Activated gamma-delta T cell (primary cell): ENCODE data around the gene FLT1.

Source experiments
- DNase-seq: peaks from one replicate; lab custom pipeline; 2025; lab: John Stamatoyannopoulos, UW

The FLT1 gene

DNA sequence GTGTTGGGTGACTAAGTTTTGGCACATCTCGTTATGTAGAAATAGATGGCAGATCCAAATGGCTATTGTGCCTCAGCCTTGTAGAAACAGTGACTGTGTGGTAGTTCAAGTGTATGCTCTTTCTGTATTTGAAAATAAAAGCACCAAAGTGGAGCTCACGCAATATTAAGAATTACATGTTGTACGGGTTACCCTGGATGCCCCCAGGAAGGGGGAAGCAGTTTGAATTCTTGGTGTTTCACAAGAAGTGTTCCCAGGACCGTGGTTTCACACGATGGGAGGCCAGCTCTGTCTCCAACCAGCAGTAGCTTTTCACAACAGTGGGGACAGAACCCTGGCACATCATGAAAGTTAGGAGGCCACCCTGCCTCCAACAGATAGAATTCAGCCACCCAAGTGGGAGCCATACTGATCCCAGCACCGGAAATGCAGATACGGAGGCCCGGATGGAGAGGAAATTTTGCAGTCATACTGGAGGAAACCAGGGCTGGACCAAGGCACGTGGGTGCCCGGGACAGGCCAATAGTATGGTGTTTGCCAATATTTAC, 8.9 kb downstream of the FLT1 start:
- DNase-seq = no peak

DNA sequence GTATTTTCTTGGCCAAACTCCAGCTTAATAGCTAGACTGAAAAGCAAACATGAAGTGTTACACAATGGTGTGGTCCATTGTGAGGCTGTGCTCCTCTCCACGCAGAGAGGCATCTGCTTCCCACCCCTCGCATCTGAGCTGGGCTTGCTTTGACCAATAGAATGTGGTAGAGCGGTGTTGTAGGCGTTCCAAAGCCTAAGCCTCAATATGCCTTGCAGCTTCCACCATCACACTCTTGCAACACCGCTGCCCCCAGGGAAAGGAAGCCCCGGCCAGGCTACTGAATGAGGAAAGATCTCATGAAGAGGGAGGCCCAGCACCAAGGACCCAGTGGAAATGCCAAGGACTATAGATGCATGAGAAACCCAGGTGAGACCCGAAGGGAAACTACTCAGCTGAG, 9.4 kb downstream of the FLT1 start:
- DNase-seq = no peak

DNA sequence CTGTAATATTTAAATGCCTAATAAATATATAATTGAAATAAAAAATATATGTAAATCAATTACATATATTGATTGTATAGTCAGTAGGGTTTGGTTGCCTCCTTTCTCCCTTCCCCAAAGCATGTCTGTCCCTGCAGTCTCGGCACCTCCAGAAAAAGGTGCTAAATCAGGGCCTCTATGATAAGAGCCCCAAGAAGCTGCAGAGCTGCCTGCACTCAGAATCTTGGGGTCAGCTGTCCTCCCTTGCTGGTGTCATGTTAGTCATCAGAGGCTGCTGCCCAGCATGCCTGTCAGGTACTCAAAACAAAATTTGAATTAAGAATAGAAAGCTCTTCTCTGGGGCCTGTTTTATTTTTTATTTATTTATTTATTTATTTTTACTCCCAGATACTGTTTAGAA, 9.8 kb downstream of the FLT1 start:
- no peak for DNase-seq

DNA sequence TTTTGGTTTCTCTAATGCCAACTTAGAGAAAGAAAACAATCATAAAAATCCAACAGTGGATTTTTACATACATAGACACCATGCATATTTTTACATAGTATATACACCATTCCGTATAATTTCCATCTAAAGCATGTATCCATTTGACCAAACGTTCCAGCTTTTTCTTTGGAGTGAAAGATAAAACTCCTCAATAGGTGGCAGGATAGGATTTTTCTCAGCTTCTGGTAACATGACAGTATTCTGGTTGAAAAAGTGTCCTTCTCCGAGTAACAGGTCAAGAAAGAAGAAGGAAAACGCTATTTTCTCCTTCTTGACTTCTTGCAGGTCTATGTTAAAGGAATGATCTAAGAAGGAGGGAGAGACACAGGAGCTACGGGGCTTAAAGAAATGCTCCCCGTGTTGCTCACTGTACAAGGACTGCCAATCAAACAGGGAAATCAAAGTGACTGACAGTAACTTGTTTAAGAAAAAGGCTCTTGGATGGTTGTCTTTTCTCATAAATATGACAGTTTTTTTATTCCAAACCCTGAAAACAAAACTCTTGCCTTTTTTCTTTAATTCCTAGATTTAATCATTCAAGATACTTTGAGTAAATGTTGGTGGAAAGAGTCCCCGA, 11.5 kb downstream of the FLT1 start:
- DNase-seq = no peak

DNA sequence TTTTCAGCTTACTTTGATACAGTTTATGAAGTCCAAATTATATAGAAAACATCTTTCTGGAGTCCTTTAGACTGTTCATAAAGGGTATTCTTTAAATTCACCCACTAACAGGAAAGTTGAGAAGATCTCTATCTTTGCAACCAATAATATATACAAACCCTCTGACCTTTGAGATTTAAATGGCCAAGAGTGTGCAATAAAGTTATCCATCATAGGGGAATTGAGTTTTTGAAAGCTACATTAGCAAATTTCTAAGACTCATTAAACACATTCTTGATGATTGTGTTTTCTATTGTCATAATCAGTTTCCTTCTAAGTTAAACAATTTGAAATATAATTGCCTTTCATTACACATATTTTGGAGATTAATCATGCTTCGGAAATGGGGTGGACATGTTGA, 15.9 kb downstream of the FLT1 start:
- no peak for DNase-seq

DNA sequence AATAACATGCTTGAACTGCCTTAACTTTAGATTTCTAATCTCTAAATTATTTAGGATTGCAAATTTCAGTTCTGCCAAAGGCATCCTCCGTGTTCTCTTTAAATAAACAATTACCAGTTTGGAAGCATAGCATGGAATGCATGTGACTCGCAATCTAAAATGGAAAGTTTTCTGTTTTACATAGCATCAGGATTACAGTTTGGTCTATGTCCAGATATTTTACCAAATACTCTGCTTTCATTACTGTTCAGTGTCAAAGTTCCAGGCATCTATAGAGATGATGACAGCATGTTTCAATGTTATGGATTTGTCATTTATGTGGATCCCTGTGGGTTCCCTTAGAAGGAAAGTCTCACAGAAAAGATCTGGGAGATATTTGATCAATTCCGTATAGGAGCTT, 16.8 kb downstream of the FLT1 start:
- DNase-seq = no peak

DNA sequence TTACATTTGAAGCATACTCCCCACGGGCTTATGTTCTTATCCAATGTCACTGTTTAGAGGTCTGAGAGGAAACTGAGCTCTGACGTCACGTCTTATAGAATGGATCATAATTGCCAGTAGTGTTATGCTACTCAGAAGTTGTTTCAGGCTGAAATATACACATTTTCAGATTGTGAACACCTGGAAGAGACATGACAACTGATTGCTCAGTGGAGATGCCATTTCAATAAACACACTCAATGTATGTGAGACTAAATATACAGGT, 17.3 kb downstream of the FLT1 start:
- no peak for DNase-seq

DNA sequence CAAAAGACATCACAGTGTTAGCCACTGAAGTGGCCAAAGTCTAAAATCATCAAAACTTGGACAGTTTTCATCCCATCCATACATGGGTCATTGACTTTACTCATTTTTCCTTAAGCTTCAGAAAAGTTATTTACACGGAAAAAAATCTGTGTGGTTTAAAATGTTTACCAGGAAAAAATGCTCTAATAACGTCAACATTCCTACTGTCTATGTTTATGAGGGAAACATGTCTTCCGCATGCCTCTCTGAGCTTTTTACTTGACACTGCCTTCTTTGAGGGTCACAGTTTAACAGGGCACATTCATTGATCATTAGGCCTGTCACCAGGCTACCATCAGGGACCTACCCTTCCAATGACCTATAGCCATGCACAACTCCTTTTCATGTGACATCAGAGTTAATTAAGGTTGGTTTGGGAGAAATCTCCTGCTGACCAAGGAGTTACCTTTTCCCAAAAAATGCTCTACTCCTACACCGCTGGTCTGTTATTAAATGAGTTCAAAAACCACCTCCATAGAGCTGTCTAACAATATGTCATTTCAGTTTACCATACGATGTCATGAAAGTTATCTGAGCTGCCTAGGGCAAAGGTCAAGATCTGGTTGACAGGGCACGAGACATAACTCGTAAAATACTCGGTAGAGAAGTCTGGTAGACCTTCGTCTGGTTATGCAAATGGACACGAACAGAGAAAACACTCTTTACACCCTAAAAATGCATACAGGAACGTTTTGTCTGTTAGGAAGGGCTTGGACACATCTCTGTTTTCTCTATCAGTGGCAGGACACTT, 17.8 kb downstream of the FLT1 start:
- DNase-seq = no peak

DNA sequence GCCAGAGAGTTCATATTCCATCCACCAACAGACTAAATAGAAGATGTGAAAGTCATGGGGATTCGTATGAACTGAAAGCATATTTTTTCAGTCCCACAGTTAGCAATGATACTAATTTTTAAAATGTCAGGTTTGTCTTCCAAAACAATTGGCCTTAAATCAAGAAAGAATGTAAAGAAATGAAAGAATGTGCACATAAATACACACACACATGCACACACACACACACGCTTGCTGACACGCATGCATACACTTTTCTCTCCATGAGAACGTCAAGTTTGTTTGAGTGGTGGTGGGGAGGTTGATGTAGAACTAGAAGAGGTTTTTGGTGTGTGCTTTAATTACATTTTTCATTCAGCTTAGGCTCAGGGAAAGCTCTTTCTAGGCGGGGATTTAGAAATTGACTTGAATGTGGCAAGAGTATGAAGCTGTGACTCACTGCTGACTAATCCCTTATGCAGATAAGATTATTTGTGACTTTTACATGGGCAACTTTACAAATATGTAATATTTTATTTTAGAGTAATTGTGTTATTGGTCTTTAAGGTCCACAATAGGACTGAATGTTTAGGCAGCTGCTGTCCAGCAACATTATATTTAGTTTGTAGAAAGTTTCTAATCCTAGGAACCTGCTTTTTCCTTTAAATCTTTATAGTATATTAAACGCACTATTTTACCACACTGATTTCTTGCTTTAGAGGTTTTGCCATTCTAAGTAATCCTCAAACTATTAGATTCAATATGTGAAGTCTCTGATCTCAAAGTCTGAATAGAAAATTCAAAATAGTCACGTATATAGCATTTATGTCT, 18.8 kb downstream of the FLT1 start:
- no peak for DNase-seq

DNA sequence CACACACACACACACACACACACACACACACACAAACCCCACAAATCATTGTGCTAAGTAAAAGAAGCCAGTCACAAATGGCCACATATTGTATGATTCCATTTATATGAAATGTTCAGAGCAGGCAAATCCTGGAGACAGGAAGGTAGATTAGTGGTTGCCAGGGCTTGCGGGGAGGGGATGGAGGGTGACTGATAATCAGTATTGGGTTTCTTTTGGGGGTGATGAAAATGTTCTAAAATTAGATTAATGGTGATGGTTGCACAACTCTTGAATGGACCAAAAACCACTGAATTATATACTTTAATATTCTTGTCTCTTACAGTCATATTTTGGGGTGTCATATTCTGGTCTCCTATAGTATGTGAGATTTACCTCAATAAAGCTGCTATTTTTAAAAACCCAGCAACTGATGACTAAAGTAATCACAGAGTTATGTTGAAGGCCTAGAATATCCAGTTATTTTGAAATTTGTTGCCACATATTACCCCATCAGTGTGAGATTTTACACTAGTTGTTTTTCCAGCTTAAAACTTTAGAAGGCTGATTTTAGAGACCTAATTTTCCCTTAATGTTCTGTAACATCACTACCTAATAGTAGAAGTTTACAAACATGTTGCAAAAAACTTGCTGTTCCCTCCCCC, 20.3 kb downstream of the FLT1 start:
- no peak for DNase-seq

DNA sequence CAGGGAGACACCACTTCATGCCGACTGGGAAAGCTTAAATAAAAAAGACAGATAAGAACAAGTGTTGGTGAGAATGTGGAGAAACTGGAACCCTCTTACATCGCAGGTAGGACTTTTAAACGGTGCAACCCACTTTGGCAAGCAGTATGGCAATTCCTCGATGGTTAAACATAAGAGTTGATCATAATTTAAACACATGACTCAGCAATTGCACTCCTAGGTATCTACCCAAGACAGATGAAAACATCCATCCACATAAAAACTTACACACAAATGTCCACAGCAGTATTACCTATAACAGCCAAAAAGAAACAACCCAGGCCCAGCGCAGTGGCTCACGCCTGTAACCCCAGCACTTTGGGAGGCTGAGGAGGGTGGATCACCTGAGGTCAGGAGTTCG, 21.9 kb downstream of the FLT1 start:
- DNase-seq = no peak

DNA sequence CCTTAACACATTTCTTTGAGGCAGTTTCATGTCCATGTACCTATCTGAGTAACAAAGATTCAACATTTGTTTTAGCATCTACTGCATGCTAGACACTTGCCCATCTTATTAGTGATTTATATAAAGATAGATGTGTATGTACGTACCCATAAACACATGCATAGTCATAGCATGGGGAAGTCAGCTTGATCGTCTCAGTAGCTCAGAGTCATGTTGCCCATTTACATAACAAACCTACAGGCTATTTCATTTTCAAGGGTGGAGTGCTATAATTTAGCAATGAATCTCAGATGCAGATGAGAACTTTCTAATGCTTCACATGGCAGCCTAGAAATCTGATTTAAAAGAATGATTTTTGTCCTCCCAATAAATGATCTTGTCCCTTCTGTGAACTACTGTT, 23.5 kb downstream of the FLT1 start:
- no peak for DNase-seq

DNA sequence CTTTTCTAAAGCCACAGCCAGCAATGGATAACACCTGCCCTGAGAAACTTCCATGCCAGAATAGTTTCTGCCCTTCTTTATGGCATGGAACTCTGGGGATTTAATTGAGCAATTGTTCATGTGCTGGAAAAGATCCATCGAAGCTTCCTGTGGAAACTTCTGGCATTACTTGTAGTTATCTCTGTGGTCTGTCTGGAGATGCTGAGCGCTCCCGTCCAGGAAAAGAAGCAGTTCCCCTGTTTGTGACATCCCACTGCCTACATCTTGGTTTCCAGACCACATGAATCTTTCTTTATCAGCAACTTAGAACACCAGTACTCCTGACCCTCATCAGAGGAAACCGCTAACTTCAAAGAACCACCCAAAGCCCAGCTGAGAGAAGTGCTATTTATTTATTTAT, 24.6 kb downstream of the FLT1 start:
- DNase-seq = no peak

DNA sequence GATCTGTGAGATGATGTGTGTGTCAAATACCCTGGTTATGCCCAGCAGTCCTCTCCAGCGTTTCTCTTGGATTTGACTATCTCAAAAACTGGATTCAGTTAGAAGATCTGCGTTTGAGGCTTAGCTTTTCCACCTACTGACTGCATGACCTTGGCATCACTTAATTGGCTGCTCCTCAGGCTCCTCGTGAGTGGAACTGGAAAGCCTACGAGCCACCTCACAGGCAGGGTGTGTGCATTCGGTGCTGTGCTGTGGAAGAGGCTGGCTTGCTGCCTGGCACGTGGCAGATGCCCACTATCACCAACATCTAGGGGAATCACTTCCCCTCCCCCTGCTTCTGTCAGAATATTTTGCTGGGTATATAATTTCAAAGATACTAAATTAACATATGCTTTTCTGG, 25.6 kb downstream of the FLT1 start:
- no peak for DNase-seq

DNA sequence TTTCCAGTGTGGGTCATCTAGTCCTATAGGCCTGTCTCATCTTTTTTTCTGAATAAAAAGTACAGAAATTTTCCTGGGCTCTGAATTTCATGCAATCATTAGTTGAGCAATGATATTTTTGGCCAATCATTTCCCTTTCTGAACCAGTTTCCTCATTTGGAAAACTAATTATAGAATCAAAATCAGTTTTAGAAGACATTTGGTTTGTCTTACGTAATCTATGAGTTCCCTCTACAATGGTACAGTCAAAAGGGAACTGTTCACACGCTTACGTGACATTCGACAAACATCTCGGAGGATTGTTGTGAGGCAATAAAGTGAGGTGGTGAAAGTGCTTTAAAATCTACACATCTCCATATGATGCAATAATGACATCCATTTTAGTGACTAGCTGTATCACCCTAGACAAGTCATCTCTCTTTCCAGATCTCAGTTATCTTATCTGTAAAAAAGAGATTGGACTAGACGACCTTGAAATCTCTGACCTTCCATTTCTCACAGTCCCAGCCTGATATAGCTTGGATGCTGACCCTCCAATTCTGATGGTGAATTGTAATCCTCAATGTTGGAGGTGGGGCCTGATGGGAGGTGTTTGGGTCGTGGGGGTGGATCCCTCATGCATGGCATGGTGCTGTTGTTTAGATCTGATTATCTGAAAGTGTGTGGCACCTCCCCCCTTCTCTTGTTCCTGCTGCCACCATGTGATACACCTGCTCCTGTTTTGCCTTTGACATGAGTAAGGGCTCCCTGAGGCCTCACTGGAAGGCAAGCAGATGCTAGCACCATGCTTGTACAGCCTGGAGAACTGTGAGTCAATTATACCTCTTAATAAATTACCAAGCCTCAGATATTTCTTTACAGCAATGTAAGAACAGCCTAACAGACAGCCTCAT, 26.7 kb downstream of the FLT1 start:
- no peak for DNase-seq

DNA sequence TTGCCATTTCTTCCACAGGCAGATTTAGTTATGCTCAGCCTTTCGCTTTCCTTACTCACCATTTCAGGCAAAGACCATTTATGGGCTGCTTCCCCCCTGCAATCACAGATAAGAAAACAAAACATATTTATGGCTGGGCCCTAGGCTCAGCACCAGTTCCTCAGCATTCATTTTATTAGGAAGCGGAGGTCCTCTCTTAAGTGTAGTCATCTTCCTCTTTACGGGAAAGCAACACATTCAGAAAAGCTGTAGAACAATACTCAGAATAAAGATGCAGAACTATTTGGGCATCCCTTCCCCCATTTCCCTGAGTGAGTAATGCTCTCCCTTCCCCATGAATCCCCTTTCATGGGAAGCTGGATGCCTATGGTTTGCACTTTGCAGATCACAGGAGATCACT, 27.9 kb downstream of the FLT1 start:
- DNase-seq = no peak

DNA sequence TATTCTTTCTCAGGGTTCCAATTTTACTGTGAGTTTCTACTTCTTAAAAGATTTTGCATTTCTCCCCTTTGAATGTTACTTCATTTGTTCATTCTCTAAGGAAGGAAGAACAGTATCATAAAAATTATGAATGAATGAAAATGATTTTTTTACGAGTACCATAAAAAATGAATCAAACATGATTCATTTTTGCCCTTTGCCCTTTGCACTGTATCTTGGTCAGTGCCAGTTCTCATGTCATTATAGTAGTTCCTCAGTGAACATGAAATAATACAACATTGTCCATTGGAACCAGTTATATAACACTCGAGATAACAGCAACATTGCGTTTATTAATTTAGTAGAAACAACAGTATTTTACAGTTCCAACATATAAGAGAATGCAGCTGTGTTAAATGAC, 28.8 kb downstream of the FLT1 start:
- DNase-seq = no peak

DNA sequence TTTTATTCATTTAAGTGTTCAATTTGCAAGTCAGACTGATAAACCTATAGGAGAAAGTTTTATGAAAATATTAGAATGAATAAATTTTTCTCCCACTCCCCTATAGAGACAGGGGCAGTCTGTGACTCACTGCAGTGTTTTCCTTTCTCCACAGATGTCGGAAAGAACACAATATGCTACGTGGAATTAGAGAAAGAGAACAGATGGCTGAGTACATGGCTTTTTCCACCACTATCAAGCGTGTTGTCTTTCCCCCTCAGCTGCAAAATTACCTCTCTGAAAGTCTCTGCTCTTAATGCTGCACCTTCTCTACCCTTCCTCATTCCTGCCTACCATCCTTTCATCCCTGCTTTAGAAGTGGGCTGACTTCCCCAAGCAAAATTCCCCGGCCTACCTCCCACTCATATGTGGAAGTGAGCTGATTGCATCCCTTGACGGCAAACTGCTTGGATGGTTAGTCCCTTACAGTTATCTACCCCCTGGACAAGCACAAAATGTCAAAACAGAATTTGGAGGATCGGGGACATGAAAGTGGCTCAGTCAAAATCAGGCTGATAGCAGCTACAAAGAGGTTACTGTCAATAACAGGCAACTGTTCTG, 30.0 kb downstream of the FLT1 start:
- no peak for DNase-seq

DNA sequence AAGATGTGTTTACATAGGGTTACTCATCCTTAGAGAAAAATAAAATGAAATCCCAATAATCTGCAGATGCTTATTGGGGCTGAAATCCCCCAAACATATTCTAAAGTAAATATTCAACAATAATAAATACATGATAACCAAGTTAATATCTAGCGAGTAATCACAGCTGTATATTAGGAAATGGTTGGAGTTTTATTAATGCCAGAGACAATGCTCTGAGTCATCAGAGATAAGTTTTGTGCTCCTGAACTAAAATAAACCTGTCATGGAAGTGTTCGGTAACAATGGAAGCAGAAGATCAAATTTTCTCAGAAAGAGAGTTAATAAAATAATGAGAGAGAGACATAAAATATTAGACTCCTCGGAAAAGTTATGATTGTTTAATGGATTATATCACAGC, 31.4 kb downstream of the FLT1 start:
- DNase-seq = no peak

DNA sequence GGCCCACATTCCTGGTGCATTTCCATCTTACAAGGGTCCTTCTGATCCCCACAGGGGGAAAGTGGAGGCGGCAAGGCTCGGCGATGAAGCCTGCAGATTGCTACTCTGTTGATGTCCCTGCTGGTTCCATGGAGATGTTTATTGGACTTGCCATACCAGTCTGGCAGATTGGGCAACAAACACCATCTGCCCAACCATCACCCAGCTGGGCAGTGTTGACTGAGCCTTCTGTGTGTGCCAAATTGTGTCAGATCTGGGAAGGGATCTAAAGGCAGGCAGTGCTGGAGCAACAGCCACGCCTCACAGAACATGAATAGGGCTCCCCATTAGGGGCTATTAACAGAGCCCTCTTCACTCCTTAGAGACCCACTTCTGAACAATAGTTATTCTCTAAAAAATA, 35.0 kb downstream of the FLT1 start:
- DNase-seq = no peak

DNA sequence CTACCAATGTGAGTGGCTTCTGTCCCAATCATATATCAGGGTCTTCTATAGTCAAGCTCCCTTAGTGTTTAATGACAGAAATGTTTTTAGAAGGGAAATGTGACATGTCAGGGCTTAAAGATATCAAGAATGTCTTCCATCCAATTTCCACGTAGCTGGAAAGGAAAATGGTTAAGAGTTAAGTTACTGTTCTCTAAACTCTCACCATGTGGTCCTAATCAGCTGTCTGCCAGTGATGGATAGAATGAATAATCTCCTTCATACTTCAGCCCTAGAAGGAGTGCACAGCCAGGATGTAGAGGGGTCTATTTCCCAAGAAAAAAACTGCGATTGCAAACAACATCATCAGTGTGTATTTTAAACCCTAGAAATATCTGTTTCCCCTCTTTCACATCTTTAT, 36.3 kb downstream of the FLT1 start:
- no peak for DNase-seq
